IMR-90 (cell line): ENCODE data around the gene SLC12A1. TPM values are rescaled to one million over a fixed set of nuclear protein-coding genes. Genes with fewer than 3 reads are reported as not detected.

Experiments
- ATAC-seq: fragments of 200-7000 bp; cut with Tn5 transposase; 2 replicates; pipeline ENCODE4 v1.9.1; 2020; ENCODE audit warnings: low read depth, mild to moderate bottlenecking, moderate library complexity
- BruUV-seq: library from RNA; stranded (reverse); fragments of 400-500 nt; replicated peaks from 2 replicates; lab custom pipeline; 2021; lab: Mats Ljungman, UMichigan
- CTCF ChIA-PET: fragments of 300-600 bp; formaldehyde crosslinking; extraction: SDS; loops from one replicate; lab custom pipeline; 2021; ENCODE audit warnings: antibody characterized with exemption; lab: Yijun Ruan, JAX
- POLR2A ChIA-PET: fragments of 300-600 bp; sonication (Branson Sonifier 250); formaldehyde crosslinking; loops from one replicate; lab custom pipeline; 2022; ENCODE audit warnings: antibody characterized with exemption; ENCODE audit not compliant: unreplicated experiment; lab: Charles Lee
- DNase-seq: peaks from one replicate; pipeline ENCODE4 v3.0.0; 2013
- H2AFZ ChIP-seq: replicated peaks from 2 replicates; pipeline ENCODE3; 2013; ENCODE audit warnings: low read length, mild to moderate bottlenecking; ENCODE audit not compliant: poor library complexity
- H2AK5ac ChIP-seq: 2 replicates; pipeline ENCODE4 v1.6.1; 2013; ENCODE audit warnings: low read depth, low read length, inconsistent platforms
- H2AK9ac ChIP-seq: replicated peaks from 2 replicates; pipeline ENCODE3; 2013; ENCODE audit warnings: mild to moderate bottlenecking, low read depth, low read length, moderate library complexity; ENCODE audit not compliant: poor library complexity
- H2BK120ac ChIP-seq: 2 replicates; pipeline ENCODE4 v1.6.1; 2013; ENCODE audit warnings: low read depth, low read length, inconsistent platforms
- H2BK15ac ChIP-seq: 3 replicates; pipeline ENCODE4 v1.6.1; 2013; ENCODE audit warnings: low read depth, low read length, inconsistent platforms
- H2BK20ac ChIP-seq: 2 replicates; pipeline ENCODE4 v1.6.1; 2013; ENCODE audit warnings: low read depth, mild to moderate bottlenecking, inconsistent platforms, low read length, moderate library complexity
- H2BK5ac ChIP-seq: 2 replicates; pipeline ENCODE4 v1.6.1; 2013; ENCODE audit warnings: mild to moderate bottlenecking, low read depth, low read length, inconsistent platforms; ENCODE audit not compliant: poor library complexity, severe bottlenecking
- H3K14ac ChIP-seq: replicated peaks from 2 replicates; pipeline ENCODE4 v1.6.1; 2013; ENCODE audit warnings: low read depth, low read length, inconsistent platforms
- H3K18ac ChIP-seq: 2 replicates; pipeline ENCODE4 v1.6.1; 2013; ENCODE audit warnings: low read depth, low read length, control low read depth
- H3K23ac ChIP-seq: 2 replicates; pipeline ENCODE4 v1.6.1; 2013; ENCODE audit warnings: low read depth, low read length, inconsistent platforms
- H3K27ac ChIP-seq: 2 replicates; pipeline ENCODE4 v1.5.1; 2013; ENCODE audit warnings: mild to moderate bottlenecking, control low read depth, low read length; ENCODE audit not compliant: insufficient read depth
- H3K27me3 ChIP-seq: 2 replicates; pipeline ENCODE4 v1.6.1; 2013; ENCODE audit warnings: low read length; ENCODE audit not compliant: control insufficient read depth, insufficient read depth
- H3K36me3 ChIP-seq: 2 replicates; pipeline ENCODE4 v1.6.1; 2013; ENCODE audit warnings: low read length, mixed read lengths; ENCODE audit not compliant: control insufficient read depth, insufficient read depth
- H3K4ac ChIP-seq: 2 replicates; pipeline ENCODE4 v1.6.1; 2013; ENCODE audit warnings: low read depth, low read length, inconsistent platforms
- H3K4me1 ChIP-seq: 2 replicates; pipeline ENCODE4 v1.6.1; 2013; ENCODE audit warnings: low read length, mixed read lengths; ENCODE audit not compliant: control insufficient read depth, insufficient read depth
- H3K4me2 ChIP-seq: 2 replicates; pipeline ENCODE4 v1.6.1; 2013; ENCODE audit warnings: low read depth, mild to moderate bottlenecking, control low read depth, low read length, moderate library complexity
- H3K4me3 ChIP-seq: 2 replicates; pipeline ENCODE4 v1.5.1; 2013; ENCODE audit warnings: low read depth, mild to moderate bottlenecking, control low read depth, low read length, moderate library complexity; ENCODE audit not compliant: insufficient read depth
- H3K56ac ChIP-seq: 2 replicates; pipeline ENCODE4 v1.6.1; 2013; ENCODE audit warnings: low read length, inconsistent platforms; ENCODE audit not compliant: insufficient read depth; ENCODE audit errors: extremely low read depth
- H3K79me1 ChIP-seq, 2 experiments: 2 replicates each; pipeline ENCODE4 v1.6.1; 2013; ENCODE audit warnings: low read length in 2 of 2, inconsistent platforms in 1 of 2, low read depth in 1 of 2
- H3K9ac ChIP-seq: 2 replicates; pipeline ENCODE4 v1.6.1; 2013; ENCODE audit warnings: low read depth, low read length, control low read depth
- H3K9me1 ChIP-seq: 2 replicates; pipeline ENCODE4 v1.6.1; 2013; ENCODE audit warnings: low read length, inconsistent platforms; ENCODE audit not compliant: insufficient read depth
- H3K9me3 ChIP-seq: 2 replicates; pipeline ENCODE4 v1.6.1; 2013; ENCODE audit warnings: low read length; ENCODE audit not compliant: control insufficient read depth, insufficient read depth
- H4K20me1 ChIP-seq: 2 replicates; pipeline ENCODE4 v1.6.1; 2013; ENCODE audit warnings: low read length, inconsistent platforms; ENCODE audit not compliant: insufficient read depth
- H4K5ac ChIP-seq: 2 replicates; pipeline ENCODE4 v1.6.1; 2013; ENCODE audit warnings: mild to moderate bottlenecking, low read depth, low read length, control low read depth
- H4K8ac ChIP-seq, 2 experiments: 2 replicates each; pipeline ENCODE4 v1.6.1; 2013; ENCODE audit warnings: low read depth in 2 of 2, low read length in 2 of 2, control low read depth in 1 of 2, inconsistent platforms in 1 of 2
- H4K91ac ChIP-seq: 2 replicates; pipeline ENCODE4 v1.6.1; 2013; ENCODE audit warnings: low read depth, low read length, inconsistent platforms; ENCODE audit not compliant: insufficient read depth
- FOS ChIP-seq: fragments of 150-350 bp; IDR thresholded peaks from 2 replicates; pipeline ENCODE4 v1.6.1; 2016; ENCODE audit warnings: low read depth, low read length
- MXI1 ChIP-seq: IDR thresholded peaks from 2 replicates; pipeline ENCODE4 v1.6.1; 2012; ENCODE audit warnings: low read depth, mild to moderate bottlenecking, low read length, moderate library complexity, borderline replicate concordance
- NFE2L2 ChIP-seq: fragments of 150-350 bp; IDR thresholded peaks from 2 replicates; pipeline ENCODE4 v1.6.1; 2016; ENCODE audit warnings: low read depth, mild to moderate bottlenecking, low read length
- RCOR1 ChIP-seq: IDR thresholded peaks from 2 replicates; pipeline ENCODE4 v1.6.1; 2012; ENCODE audit warnings: mild to moderate bottlenecking, low read length, improper control_type of control experiment; ENCODE audit not compliant: insufficient replicate concordance
- RFX5 ChIP-seq: IDR thresholded peaks from 2 replicates; pipeline ENCODE4 v1.8.0; 2012; ENCODE audit warnings: low read depth, mild to moderate bottlenecking, low read length, moderate library complexity
- dilution Hi-C: fragments of 300-500 bp; cut with HindIII; formaldehyde crosslinking; loops from one replicate; pipeline ENCODE4 v1.14.3; 2018; ENCODE audit warnings: low sequenced_read_pairs; ENCODE audit not compliant: unreplicated experiment
- in situ Hi-C: fragments of 300-500 bp; cut with MboI; formaldehyde crosslinking; loops from 3 replicates; pipeline ENCODE4 v1.14.3; 2019; ENCODE audit warnings: low sequenced_read_pairs, inconsistent platforms, mixed read lengths
- intact Hi-C: fragments of 100-400 bp; cut with micrococcal nuclease; formaldehyde crosslinking; loops from 2 replicates; pipeline ENCODE4 v1.10.0; 2022
- polyA plus RNA-seq, 3 experiments: library from polyadenylated mRNA; depleted of rRNA; stranded (reverse); fragments of >200 nt; gene quantifications; 2 replicates each; pipeline ENCODE4 v1.2.3, GENCODE V29; 2012; ENCODE audit warnings: low replicate concordance in 1 of 3
- total RNA-seq: library from RNA; depleted of rRNA; stranded (reverse); fragments of >200 nt; gene quantifications from 2 replicates; pipeline ENCODE4 v1.2.3, GENCODE V29; 2012
- TF ChIP-seq, protein P1 (sequence below): fragments of 150-350 bp; IDR thresholded peaks from 2 replicates; pipeline ENCODE4 v1.6.1; 2016; ENCODE audit warnings: low read depth, mild to moderate bottlenecking, low read length, moderate library complexity, borderline replicate concordance

SLC12A1 gene
- total and polyA plus RNA-seq, 2 of the 4 experiments (the other 2 are of a cell fraction) = not detected

- H4K8ac ChIP-seq = no peak overlapping the region
- H3K4me3 ChIP-seq = no peak overlapping the region
- no peak overlapping the region for H3K9ac ChIP-seq
- H3K18ac ChIP-seq = no peak overlapping the region
- H4K5ac ChIP-seq = no peak overlapping the region
- H3K36me3 ChIP-seq = no peaks in the 10 kb centered on the region
- no peak overlapping the region for H3K4me2 ChIP-seq
- POLR2A ChIA-PET = no interaction called here
- ATAC-seq (no peak), DNase-seq (no peak)
- no peak overlapping the region for H3K14ac ChIP-seq
- CTCF ChIA-PET = no interaction called here
- no peak overlapping the region for H2AK9ac ChIP-seq
- no peak overlapping the region for H2BK5ac ChIP-seq
- H4K20me1 ChIP-seq = no peaks in the 10 kb centered on the region
- H2BK120ac ChIP-seq = no peak overlapping the region
- H2AFZ ChIP-seq = no peak overlapping the region
- H4K91ac ChIP-seq = no peak overlapping the region
- H3K4me1 ChIP-seq = no peaks in the 10 kb centered on the region
- H3K23ac ChIP-seq = no peak overlapping the region
- no peak overlapping the region for H2BK20ac ChIP-seq
- H3K27me3 ChIP-seq = peaks cover 7% of the 10 kb centered on the region
- H3K56ac ChIP-seq = no peak overlapping the region
- H2AK5ac ChIP-seq = no peak overlapping the region
- H3K27ac ChIP-seq = no peak overlapping the region
- H3K9me1 ChIP-seq = no peaks in the 10 kb centered on the region
- H3K9me3 ChIP-seq = no peaks in the 10 kb centered on the region
- dilution Hi-C loops = no loop called here
- H2BK15ac ChIP-seq = no peak overlapping the region
- no TSS peak for BruUV-seq
- intact Hi-C loops = no loop called here
- H3K79me1 ChIP-seq = no peaks in the 10 kb centered on the region
- H3K4ac ChIP-seq = no peak overlapping the region
- in situ Hi-C loops = no loop called here
- no peak for TF ChIP-seq MXI1
- TF ChIP-seq RFX5 = no peak
- no peak for TF ChIP-seq FOS
- no peak for TF ChIP-seq NFE2L2
- no peak for TF ChIP-seq RCOR1
- TF ChIP-seq, protein P1, sequence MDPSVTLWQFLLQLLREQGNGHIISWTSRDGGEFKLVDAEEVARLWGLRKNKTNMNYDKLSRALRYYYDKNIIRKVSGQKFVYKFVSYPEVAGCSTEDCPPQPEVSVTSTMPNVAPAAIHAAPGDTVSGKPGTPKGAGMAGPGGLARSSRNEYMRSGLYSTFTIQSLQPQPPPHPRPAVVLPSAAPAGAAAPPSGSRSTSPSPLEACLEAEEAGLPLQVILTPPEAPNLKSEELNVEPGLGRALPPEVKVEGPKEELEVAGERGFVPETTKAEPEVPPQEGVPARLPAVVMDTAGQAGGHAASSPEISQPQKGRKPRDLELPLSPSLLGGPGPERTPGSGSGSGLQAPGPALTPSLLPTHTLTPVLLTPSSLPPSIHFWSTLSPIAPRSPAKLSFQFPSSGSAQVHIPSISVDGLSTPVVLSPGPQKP = no peak
Measured at GRCh38 chr15:48233246-48233645, 27.1 kb downstream of the SLC12A1 start.
